CD8-positive, alpha-beta memory T cell (primary cell): ENCODE results near the gene HACD4. TPM values are rescaled to one million over a fixed set of nuclear protein-coding genes. Genes with fewer than 3 reads are reported as not detected.

Experiments
- CTCF ChIA-PET: fragments of 350-600 bp; sonication (Branson Sonifier 250); formaldehyde crosslinking; loops from one replicate; lab custom pipeline; 2021; ENCODE audit warnings: antibody characterized with exemption; lab: Charles Lee
- POLR2A ChIA-PET: fragments of 350-600 bp; sonication (Branson Sonifier 250); formaldehyde crosslinking; loops from one replicate; lab custom pipeline; 2021; ENCODE audit warnings: antibody characterized with exemption; lab: Charles Lee
- DNase-seq, 5 donors: peaks; one replicate each; pipeline versions ENCODE4 v3.0.0 to v3.0.0-alpha.2; 2020 to 2022; ENCODE audit warnings: mixed read lengths in 1 of 5
- H3K27ac ChIP-seq: one replicate; pipeline ENCODE4 v1.7.0; 2013; ENCODE audit warnings: low read depth, mild to moderate bottlenecking, low read length, moderate library complexity
- H3K27me3 ChIP-seq: 2 replicates; pipeline ENCODE4 v1.7.0; 2013; ENCODE audit warnings: low read length, mild to moderate bottlenecking; ENCODE audit not compliant: insufficient read depth, poor library complexity, severe bottlenecking
- H3K36me3 ChIP-seq: 2 replicates; pipeline ENCODE4 v1.7.0; 2013; ENCODE audit warnings: mild to moderate bottlenecking, low read length, moderate library complexity; ENCODE audit not compliant: insufficient read depth
- H3K4me1 ChIP-seq: 2 replicates; pipeline ENCODE4 v1.7.0; 2013; ENCODE audit warnings: mild to moderate bottlenecking, low read length, moderate library complexity; ENCODE audit not compliant: insufficient read depth
- H3K4me3 ChIP-seq: 2 replicates; pipeline ENCODE4 v1.7.0; 2013; ENCODE audit warnings: mild to moderate bottlenecking, low read length
- H3K9me3 ChIP-seq: 2 replicates; pipeline ENCODE4 v1.7.0; 2013; ENCODE audit warnings: mild to moderate bottlenecking, low read length
- H3K27ac Mint-ChIP-seq, 8 donors: one replicate each; pipeline ENCODE4 v1.8.0; 2020 to 2021; ENCODE audit warnings: mixed read lengths in 8 of 8, mild to moderate bottlenecking in 6 of 8, inconsistent platforms in 3 of 8, moderate library complexity in 3 of 8
- H3K27me3 Mint-ChIP-seq, 2 donors: one replicate each; pipeline ENCODE4 v1.8.0; 2020 to 2021; ENCODE audit warnings: mixed read lengths in 2 of 2, mild to moderate bottlenecking in 1 of 2, moderate library complexity in 1 of 2
- H3K36me3 Mint-ChIP-seq, 3 donors: one replicate each; pipeline ENCODE4 v1.8.0; 2020 to 2021; ENCODE audit warnings: mixed read lengths in 3 of 3, inconsistent platforms in 1 of 3, mild to moderate bottlenecking in 1 of 3
- H3K4me1 Mint-ChIP-seq, 3 donors: one replicate each; pipeline ENCODE4 v1.8.0; 2020 to 2021; ENCODE audit warnings: mixed read lengths in 3 of 3, inconsistent platforms in 1 of 3, mild to moderate bottlenecking in 1 of 3
- H3K4me3 Mint-ChIP-seq, 7 donors: one replicate each; pipeline ENCODE4 v1.8.0; 2020 to 2021; ENCODE audit warnings: mixed read lengths in 7 of 7, mild to moderate bottlenecking in 6 of 7, moderate library complexity in 4 of 7, inconsistent platforms in 2 of 7
- H3K9me3 Mint-ChIP-seq, 5 donors: one replicate each; pipeline ENCODE4 v1.8.0; 2020 to 2022; ENCODE audit warnings: mixed read lengths in 5 of 5, mild to moderate bottlenecking in 3 of 5, moderate library complexity in 2 of 5, inconsistent platforms in 1 of 5
- polyA plus RNA-seq: library from polyadenylated mRNA; unstranded; fragments of 300-500 nt; fragmentation: Illumina TruSeq; gene quantifications from one replicate; pipeline ENCODE4 v1.2.3, GENCODE V29; 2021
- total RNA-seq, 2 experiments: library from RNA; stranded (reverse); gene quantifications; one replicate each; pipeline ENCODE4 v1.2.3, GENCODE V29; 2021

HACD4 gene
- total and polyA plus RNA-seq, 3 experiments from 2014 or later = 4.4 to 8.3 (median 4.4) TPM

GRCh38 chr9:20995616-20996015 lies 35.8 kb downstream of the HACD4 start:
- Mint-ChIP-seq H3K4me3 (no peak overlapping the region), H3K9me3 (peaks cover 0 to 4% (median 0%) of the 10 kb centered on the region in 5 donors), H3K27ac (peak overlapping the region; percentile 24 to 96 (median 74)), H3K36me3 (peaks cover 6 to 43% (median 24%) of the 10 kb centered on the region in 3 donors), H3K27me3 (no peaks in the 10 kb centered on the region), H3K4me1 (peaks cover 40 to 49% (median 41%) of the 10 kb centered on the region in 3 donors)
- no peak for DNase-seq
- H3K27ac ChIP-seq = no peak overlapping the region
- no peaks in the 10 kb centered on the region for H3K9me3 ChIP-seq
- H3K27me3 ChIP-seq = no peaks in the 10 kb centered on the region
- no peak overlapping the region for H3K4me3 ChIP-seq
- ChIA-PET POLR2A (no interaction called here), CTCF (no interaction called here)
- H3K4me1 ChIP-seq = peaks cover 13% of the 10 kb centered on the region
- H3K36me3 ChIP-seq = no peaks in the 10 kb centered on the region

- Mint-ChIP-seq H3K36me3 (peaks cover 8 to 46% (median 24%) of the 10 kb centered on the region in 3 donors), H3K27ac (peak overlapping the region in 5 of 8 donors; percentile 4 to 89 (median 51)), H3K4me3 (no peak overlapping the region), H3K27me3 (no peaks in the 10 kb centered on the region), H3K9me3 (no peaks in the 10 kb centered on the region), H3K4me1 (peaks cover 37 to 44% (median 38%) of the 10 kb centered on the region in 3 donors)
- DNase-seq = no peak
- no peaks in the 10 kb centered on the region for H3K36me3 ChIP-seq
- peaks cover 13% of the 10 kb centered on the region for H3K4me1 ChIP-seq
- POLR2A ChIA-PET = interaction anchor here (1.1 kb wide), 1 partner anchor 34 kb away, joined by 4 read pairs; no protein-coding TSS in a partner anchor
- no peaks in the 10 kb centered on the region for H3K27me3 ChIP-seq
- H3K27ac ChIP-seq = no peak overlapping the region
- no peaks in the 10 kb centered on the region for H3K9me3 ChIP-seq
- CTCF ChIA-PET = no interaction called here
- H3K4me3 ChIP-seq = no peak overlapping the region
Observed at GRCh38 chr9:20994486-20994885, 37.0 kb downstream of the HACD4 start.

GRCh38 chr9:20990867-20991266 lies 40.6 kb downstream of the HACD4 start:
- Mint-ChIP-seq H3K27me3 (no peaks in the 10 kb centered on the region), H3K27ac (no peak overlapping the region), H3K4me3 (no peak overlapping the region), H3K9me3 (no peaks in the 10 kb centered on the region), H3K36me3 (peaks cover 14 to 59% (median 31%) of the 10 kb centered on the region in 3 donors), H3K4me1 (peaks cover 12 to 18% (median 16%) of the 10 kb centered on the region in 3 donors)
- H3K27ac ChIP-seq = no peak overlapping the region
- ChIA-PET POLR2A (no interaction called here), CTCF (interaction anchor here (0.6 kb wide), 1 partner anchor 88 kb away, joined by 3 read pairs; no protein-coding TSS in a partner anchor)
- no peaks in the 10 kb centered on the region for H3K27me3 ChIP-seq
- DNase-seq = no peak
- no peaks in the 10 kb centered on the region for H3K9me3 ChIP-seq
- no peaks in the 10 kb centered on the region for H3K4me1 ChIP-seq
- H3K36me3 ChIP-seq = peaks cover 4% of the 10 kb centered on the region
- no peak overlapping the region for H3K4me3 ChIP-seq

- Mint-ChIP-seq H3K27me3 (no peaks in the 10 kb centered on the region), H3K27ac (no peak overlapping the region), H3K9me3 (no peaks in the 10 kb centered on the region), H3K36me3 (peaks cover 13 to 54% (median 26%) of the 10 kb centered on the region in 3 donors), H3K4me1 (peaks cover 3 to 8% (median 7%) of the 10 kb centered on the region in 3 donors), H3K4me3 (no peak overlapping the region)
- CTCF ChIA-PET = interaction anchor here (1.7 kb wide), 1 partner anchor 12 kb away, joined by 4 read pairs; no protein-coding TSS in a partner anchor
- DNase-seq = no peak
- H3K4me1 ChIP-seq = no peaks in the 10 kb centered on the region
- no peaks in the 10 kb centered on the region for H3K9me3 ChIP-seq
- POLR2A ChIA-PET = no interaction called here
- no peaks in the 10 kb centered on the region for H3K27me3 ChIP-seq
- H3K4me3 ChIP-seq = no peak overlapping the region
- no peak overlapping the region for H3K27ac ChIP-seq
- H3K36me3 ChIP-seq = peaks cover 4% of the 10 kb centered on the region
Observed at GRCh38 chr9:20989923-20990341, 41.5 kb downstream of the HACD4 start.

- peak overlapping the region in 2 of 8 donors; percentile 36 to 72 for H3K27ac Mint-ChIP-seq
- ChIA-PET POLR2A (no interaction called here), CTCF (interaction anchor here (1.7 kb wide), 1 partner anchor 13 kb away, joined by 4 read pairs; no protein-coding TSS in a partner anchor)
- H3K36me3 Mint-ChIP-seq = peaks cover 10 to 52% (median 26%) of the 10 kb centered on the region in 3 donors
- no peaks in the 10 kb centered on the region for H3K27me3 ChIP-seq
- peaks cover 4% of the 10 kb centered on the region for H3K36me3 ChIP-seq
- no peaks in the 10 kb centered on the region for H3K9me3 Mint-ChIP-seq
- H3K27ac ChIP-seq = no peak overlapping the region
- no peaks in the 10 kb centered on the region for H3K4me1 ChIP-seq
- no peak for DNase-seq
- no peaks in the 10 kb centered on the region for H3K27me3 Mint-ChIP-seq
- H3K4me3 Mint-ChIP-seq = no peak overlapping the region
- H3K4me3 ChIP-seq = no peak overlapping the region
- H3K9me3 ChIP-seq = no peaks in the 10 kb centered on the region
- H3K4me1 Mint-ChIP-seq = peaks cover 0 to 3% (median 0%) of the 10 kb centered on the region in 3 donors
Observed at GRCh38 chr9:20988671-20989315, 42.6 kb downstream of the HACD4 start.

GRCh38 chr9:20988061-20988460 lies 43.4 kb downstream of the HACD4 start:
- no peaks in the 10 kb centered on the region for H3K4me1 ChIP-seq
- H3K36me3 Mint-ChIP-seq = peaks cover 10 to 51% (median 26%) of the 10 kb centered on the region in 3 donors
- no peak overlapping the region for H3K27ac ChIP-seq
- no peak overlapping the region for H3K27ac Mint-ChIP-seq
- ChIA-PET CTCF (interaction anchor here (1.7 kb wide), 1 partner anchor 14 kb away, joined by 4 read pairs; no protein-coding TSS in a partner anchor), POLR2A (interaction anchor here (0.6 kb wide), 1 partner anchor 49 kb away, joined by 6 read pairs; no protein-coding TSS in a partner anchor)
- no peaks in the 10 kb centered on the region for H3K4me1 Mint-ChIP-seq
- no peak for DNase-seq
- H3K9me3 Mint-ChIP-seq = no peaks in the 10 kb centered on the region
- H3K36me3 ChIP-seq = peaks cover 4% of the 10 kb centered on the region
- H3K4me3 Mint-ChIP-seq = no peak overlapping the region
- H3K27me3 ChIP-seq = no peaks in the 10 kb centered on the region
- H3K27me3 Mint-ChIP-seq = no peaks in the 10 kb centered on the region
- no peaks in the 10 kb centered on the region for H3K9me3 ChIP-seq
- no peak overlapping the region for H3K4me3 ChIP-seq

GRCh38 chr9:20987521-20987920 lies 43.9 kb downstream of the HACD4 start:
- Histone ChIP-seq H3K36me3 (peaks cover 4% of the 10 kb centered on the region), H3K4me1 (no peaks in the 10 kb centered on the region), H3K4me3 (no peak overlapping the region), H3K27ac (no peak overlapping the region), H3K27me3 (no peaks in the 10 kb centered on the region), H3K9me3 (no peaks in the 10 kb centered on the region)
- CTCF ChIA-PET = no interaction called here
- DNase-seq = no peak
- peaks cover 15 to 57% (median 28%) of the 10 kb centered on the region in 3 donors for H3K36me3 Mint-ChIP-seq
- H3K9me3 Mint-ChIP-seq = no peaks in the 10 kb centered on the region
- no peak overlapping the region for H3K4me3 Mint-ChIP-seq
- no peaks in the 10 kb centered on the region for H3K27me3 Mint-ChIP-seq
- no peaks in the 10 kb centered on the region for H3K4me1 Mint-ChIP-seq
- H3K27ac Mint-ChIP-seq = no peak overlapping the region
- POLR2A ChIA-PET = no interaction called here

- Histone ChIP-seq H3K9me3 (no peaks in the 10 kb centered on the region), H3K4me1 (no peaks in the 10 kb centered on the region), H3K27me3 (no peaks in the 10 kb centered on the region), H3K36me3 (peaks cover 4% of the 10 kb centered on the region), H3K4me3 (no peak overlapping the region), H3K27ac (no peak overlapping the region)
- Mint-ChIP-seq H3K27ac (no peak overlapping the region), H3K27me3 (no peaks in the 10 kb centered on the region), H3K36me3 (peaks cover 20 to 66% (median 29%) of the 10 kb centered on the region in 3 donors), H3K4me1 (no peaks in the 10 kb centered on the region), H3K4me3 (no peak overlapping the region), H3K9me3 (no peaks in the 10 kb centered on the region)
- ChIA-PET CTCF (no interaction called here), POLR2A (no interaction called here)
- DNase-seq = no peak
Observed at GRCh38 chr9:20985851-20986600, 45.4 kb downstream of the HACD4 start.
